Activated naive CD4-positive, alpha-beta T cell (primary cell): ENCODE data around the gene TUBGCP6.
A peak's percentile ranks its signal among the peaks of the same experiment; 100 is the strongest.

ENCODE experiments used
- DNase-seq, 4 experiments: peaks; one replicate each; lab custom pipeline; 2025; lab: John Stamatoyannopoulos, UW

The TUBGCP6 gene

DNA sequence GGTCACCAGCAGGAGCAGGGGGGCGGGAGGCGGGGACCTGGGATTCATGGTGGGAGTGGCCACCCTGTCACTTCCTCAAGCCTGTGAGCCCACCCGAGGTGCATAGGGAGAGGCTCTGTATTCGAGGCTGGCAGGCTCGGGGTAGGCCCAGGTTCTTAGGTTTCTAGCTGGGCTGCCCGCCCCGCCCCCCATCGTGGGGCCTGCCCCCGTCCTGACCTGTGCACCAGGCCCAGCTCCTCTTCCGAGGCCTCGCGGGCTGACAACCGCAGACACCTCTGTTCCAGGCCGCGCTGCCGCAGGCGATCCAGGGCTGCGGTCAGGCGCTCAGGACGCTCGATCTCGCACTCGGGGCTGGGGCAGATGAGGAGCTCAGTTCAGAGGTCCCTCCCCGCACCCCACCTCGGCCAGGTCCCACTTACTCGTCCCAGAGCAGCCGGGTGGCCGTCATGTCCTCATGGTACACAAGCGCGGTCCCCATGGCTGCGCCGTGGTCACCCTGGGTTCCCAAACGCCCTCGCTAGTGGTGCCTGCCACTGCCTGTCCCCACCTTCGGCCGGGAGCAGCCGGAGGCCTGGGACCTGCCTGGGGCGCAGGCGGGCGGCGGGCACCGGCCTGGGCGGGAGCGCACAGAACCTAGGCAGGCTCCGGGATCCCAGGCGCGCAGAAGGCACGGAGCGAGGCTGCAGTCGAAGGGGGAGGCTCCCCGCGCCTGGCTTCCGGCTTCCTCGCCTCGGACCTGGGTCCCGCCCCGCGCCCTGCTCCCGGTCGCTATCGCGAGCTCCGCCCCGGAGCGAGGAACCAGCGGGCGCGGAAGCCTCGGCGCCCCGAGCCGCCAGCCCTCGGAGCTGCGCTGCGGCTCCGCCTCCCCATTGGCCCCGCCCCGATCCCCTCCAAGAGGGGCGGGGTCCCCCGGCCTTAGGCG is 6.0 kb upstream of the TUBGCP6 start, which contains the start of gene HDAC10:
HDAC10 (minus strand) TSS at position 711 of the 922 bp plus-strand sequence; CDS start at position 478, 233 bp downstream.
- DNase-seq, result peak in 3 of 4 experiments; percentile 47 to 77 (median 60)

DNA sequence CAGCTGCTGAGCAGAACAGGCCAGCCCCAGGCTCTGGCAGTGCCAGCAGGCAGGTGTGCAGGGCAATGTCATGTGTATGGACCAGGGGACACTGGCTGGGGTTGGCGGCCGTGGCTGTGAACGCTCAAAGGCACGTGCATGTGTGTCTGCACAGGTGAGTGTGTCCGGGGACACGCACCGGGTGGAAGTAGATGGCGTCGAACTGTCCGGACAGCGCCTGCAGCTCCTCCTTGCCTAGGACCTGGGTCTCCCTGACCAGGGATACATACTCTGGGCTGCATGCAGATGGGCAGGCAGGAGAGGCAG is 5.4 kb upstream of the TUBGCP6 start:
- DNase-seq, result no peak

DNA sequence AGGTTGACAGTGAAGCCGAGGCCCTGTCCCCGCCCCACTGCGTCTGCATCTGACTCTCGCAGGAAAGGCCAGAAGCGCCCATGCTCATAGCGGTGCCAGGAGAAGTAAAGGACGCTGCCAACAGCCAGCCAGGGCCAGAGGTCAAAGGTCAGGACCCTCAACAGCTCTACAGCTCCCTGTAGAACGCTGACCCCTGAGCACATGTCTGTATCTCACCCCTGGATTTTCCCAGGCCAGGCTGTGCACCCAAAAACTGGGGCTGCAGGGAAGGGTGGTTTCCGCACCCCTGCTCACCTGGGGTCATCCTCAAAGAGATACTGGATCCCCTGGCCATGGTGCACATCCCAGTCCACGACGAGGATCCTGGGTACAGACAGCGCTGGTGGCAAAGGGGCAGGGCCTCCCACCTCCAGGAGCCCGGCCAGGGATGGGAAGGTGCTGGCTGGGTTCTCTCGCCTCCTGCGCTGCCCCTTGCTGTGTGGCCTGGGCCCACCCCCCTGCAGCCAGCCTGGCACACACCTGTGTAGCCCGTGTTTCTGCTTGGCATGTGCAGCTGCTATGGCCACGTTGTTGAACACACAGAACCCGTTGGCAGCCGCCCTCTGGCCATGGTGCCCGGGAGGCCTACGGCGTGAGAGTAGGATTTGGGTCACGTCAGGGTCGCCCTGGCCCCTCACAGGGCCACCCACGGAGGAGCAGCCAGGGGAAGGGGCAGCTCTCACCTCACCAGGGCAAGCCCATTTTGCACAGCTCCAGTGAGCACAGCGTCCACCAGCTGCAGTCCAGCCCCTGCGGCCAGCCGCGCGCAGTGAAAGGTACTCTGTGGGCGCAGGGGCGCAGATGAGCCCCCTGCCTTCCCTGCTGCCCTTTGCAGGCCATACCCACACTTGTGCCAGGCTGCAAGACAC is 4.8 kb upstream of the TUBGCP6 start:
- DNase-seq, result no peak

DNA sequence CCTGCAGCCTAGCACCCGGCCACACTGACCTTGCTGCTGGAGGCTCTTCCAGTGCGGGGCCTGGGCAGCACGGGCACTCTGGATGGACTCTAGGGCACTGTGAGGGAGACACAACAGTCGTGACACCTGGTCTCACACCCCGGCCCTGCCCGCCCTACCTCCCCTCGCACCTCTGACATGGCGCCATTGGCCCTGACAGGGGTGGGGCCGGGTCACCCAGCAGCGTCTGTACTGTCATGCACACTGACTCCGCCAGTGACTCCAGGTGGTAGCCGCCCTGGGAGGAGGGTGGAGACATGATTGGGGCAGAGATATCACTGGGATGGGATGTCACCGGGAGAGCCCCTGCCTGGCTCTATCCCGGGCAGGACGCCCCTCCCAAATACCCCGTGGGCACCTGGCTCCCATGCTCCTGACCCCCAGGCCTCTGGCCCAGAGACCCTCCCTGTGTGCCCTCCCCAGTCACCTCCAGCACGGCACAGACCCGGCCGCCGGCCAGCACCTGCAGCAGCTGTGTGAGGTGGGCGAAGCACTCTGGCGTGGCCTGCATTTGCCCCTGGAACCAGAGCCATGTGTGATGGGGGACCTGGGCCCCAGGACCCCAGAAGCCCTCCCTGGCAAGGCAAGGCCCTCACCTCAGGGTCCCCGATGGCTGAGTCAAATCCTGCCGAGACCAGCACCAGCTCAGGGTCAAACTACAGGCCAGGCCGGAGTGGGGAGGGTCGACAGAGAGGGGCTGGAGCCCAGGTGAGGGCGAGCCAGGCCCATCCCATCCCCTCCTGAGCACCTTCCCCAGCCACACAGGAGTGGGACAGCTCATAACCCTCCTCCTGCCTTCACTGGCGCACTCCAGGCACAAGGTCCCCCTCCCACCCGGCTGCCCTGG is 3.6 kb upstream of the TUBGCP6 start:
- no peak for DNase-seq

DNA sequence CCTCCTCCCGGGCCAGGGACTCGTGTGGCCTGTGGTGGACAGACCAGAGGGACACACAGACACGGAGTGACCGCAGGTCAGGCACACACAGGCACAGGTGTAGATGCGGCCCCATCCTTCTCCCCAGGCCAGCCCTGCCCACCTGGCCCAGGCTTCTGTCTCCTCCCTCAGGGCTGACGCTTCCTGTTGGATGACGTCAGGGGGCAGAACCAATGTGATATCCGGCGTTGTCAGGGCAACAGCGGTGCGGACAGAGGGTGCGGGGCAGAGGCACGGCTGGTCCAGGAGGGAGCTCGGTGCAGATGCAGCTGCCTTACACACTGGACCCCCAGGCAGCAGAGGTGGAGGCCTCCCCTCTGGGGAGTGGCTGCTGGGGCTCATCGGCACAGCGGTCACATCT is 2.9 kb upstream of the TUBGCP6 start:
- peak in 1 of 4 experiments; percentile 15 for DNase-seq

DNA sequence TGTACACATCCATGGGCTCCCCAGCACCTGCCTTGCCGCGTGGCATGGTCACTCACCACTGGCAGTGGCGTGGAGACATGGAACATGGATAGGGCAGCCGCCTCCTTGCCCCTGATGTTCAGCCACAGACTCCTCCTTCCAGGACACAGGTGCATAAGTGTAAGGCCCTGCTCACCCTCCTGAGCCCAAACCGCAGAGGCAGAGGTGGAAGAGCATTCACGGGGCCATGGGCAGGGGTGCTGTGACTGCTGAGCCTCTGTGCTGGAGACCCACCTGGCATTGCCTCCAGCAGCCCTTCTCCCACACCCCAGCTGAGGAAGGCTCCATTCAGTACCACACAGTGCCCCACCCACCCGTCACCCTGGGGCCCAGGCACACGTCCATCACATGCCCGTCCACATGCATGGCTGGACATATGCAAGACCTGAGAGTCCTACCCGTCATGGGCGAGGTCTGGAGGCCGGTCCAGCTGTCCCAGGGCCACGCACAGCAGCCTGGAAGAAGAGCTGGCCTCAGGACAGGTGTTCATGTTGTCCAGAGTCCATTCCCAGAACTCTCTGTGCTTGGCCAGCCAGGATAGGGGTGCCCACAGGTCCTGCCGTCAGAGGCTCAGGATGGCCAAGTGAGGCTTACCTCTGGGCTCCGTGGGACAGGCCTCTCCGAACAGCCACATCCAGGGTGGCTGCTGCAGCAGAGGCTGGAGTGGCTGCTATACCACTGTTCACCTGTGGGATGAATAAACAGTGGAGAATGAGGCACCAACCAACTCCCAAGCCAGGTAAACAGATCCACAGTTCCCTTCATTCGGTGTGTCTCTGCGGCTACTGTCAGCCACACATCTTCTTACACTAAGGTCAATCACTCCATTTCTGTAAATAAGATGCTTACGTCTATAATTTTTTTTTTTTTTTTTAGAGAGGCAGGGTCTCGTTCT is 1.7 kb upstream of the TUBGCP6 start:
- DNase-seq, result no peak

DNA sequence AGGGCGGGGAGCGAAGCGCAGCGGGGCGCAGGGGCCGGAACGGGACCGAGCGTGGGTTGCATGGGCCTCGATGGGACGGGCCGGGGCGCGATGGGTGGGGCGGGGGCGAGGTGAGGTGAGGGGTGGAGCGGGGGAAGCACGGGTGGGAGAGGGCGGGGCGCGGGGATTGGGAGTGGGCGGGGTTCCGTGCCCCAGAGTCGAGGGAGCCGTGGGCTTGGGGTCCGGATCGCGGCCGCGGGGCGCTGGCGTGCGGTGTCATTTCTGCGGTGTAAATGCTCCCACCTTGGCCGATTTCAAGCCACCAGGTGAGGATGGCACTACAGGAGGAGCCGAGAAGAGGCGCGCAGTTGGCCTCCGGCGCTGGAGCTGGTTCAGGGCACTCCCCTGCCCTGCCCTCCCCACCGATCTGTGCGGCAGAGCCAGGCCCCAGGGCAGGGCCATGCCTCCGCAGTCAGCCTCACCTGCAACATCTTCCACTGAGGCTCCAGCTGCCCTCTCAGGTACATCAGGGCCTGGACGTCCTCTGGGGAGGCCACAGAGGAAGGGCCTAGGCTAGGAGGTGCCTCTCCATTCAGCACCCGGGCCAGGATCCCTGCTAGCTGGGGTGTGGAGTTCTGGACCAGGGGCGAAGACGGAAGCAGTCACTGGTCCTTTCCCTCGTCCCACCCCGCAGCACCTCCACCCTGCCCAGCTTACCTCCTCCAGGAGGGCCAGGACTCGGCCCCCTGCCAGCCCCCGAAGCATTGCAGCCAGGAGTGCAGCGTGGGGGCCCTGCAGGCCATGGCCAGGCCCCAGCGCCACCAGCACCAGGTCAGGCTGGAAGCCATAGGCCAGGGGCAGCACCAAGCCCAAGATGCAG is 620 bp upstream of the TUBGCP6 start:
- DNase-seq, result peak in 2 of 4 experiments; percentile 53 to 77

DNA sequence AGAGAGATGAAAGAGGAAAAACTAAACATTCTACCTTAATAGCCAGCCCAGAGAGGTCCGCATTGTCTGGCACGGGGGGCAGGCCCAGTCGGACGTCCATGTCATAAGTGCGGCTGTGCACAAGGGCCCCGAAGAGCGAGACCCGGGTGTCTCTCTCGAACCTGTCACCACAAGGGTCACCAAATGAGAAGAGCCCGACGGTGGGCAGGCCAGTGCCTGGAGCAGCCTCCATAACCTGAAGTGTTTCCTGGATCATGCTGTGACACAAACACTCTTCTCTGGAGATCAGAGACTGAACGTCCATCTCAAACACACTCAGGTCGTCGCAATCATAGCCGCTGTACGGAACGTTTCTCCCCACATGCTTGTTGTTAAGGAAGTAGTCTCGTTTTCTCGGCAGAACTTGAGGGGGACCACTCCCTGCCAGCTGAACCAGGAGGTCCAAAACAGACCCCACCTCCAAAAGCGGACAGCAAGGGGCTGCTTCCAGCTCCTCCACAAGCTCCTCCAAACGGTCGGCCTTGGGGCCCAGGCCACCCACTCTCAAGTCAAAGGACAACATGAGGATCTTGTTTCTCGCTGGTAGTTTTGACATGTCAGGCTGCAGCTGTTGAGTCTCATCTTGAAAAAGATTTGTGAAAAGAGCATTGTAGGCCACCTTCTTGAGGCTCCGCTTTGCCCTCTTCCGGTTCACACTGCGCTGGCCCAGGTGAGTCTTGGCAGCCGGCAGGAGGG is 971 bp downstream of the TUBGCP6 start:
- no peak for DNase-seq

DNA sequence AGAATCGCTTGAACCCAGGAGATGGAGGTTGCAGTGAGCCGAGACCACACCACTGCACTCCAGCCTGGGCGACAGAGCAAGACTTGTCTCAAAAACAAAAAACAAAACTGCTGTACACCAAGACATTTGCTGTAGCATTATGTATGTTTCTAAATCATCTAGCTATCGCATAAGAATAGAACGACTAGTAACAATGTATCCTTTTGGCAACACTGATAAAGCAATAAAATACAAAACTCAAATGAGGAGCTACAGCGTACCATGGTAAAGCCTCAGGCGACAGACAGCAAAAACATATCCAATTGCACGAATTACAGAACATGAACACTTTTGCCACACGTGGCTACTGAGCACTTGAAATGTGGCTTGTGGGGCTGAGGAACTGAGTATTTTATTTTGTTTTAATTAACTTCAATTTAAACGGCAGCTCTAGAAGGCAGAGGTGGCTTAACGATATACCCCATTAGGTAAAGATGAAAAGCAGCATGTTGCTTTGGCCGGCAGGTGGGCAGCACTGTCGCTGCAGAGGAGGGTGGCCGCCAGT is 2.3 kb downstream of the TUBGCP6 start:
- no peak for DNase-seq

DNA sequence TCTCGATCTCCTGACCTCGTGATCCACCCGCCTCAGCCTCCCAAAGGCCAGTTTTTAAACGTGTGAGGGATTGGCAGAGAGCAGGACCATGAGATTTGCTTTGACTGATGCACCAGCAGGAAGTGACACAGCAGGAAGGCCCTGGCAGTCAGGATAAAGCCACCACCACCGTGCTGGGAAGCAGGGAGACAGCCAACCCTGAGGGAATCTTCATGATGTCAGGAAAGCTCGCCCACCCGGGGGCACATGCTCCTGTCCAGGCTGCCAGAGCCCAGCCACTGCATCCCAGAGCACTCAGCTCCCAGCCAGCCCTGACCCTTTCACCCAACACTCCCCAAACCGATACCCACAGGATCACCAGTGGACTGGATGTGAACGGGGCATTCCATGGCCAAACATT is 6.1 kb downstream of the TUBGCP6 start:
- no peak for DNase-seq

DNA sequence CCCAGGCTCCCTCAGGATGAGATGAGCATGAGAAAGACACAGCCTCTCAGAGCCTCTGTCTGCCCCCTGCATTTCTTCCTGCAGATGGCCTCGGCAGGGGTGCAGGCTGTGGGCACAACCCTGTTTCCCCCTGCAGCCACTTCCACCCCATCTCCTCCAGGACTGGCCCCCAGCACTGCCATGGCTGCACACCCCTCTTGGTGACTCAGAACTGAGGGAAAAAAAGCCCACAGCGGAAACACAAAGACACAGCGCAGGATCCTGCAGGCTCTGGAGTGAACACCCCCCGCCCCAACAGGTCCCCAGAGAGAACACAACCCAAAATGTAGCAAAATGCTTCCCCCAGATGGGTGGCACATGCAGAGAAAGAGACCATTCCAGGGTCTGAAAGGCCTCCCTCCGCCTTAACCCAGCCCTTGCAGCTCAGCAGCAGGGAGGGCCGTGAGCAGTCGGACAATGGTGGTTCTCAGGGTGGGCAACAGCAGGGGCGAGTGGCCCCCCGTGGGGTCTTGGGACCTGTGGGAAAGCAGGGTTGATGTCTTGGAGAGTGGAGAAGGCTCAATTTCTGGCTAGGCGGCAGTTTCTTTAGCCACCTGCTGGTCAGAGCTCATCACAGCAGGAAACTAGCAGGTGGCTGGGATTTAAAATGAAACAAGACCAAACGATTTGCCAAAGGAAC is 8.0 kb downstream of the TUBGCP6 start:
- DNase-seq, result no peak

DNA sequence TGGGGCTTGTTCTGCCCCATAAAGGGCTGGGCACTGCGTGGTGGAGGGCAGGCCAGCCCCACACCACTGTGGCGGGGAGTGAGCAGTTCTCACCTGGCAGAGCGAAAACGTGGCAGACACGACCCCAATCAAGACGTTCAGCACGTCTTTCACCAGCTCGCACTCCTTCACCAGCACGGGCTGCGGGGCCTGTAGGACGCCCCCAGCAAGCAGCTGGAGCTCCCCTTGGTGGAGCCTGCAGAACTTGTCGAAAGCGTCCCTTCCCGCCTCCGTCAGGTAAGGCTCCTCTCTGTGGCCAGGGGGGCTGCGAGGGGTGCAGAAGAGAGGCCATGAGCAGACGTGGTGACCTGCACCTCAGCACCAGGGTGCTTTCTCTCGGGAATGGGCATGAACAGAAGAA is 11.6 kb downstream of the TUBGCP6 start:
- DNase-seq, result no peak

DNA sequence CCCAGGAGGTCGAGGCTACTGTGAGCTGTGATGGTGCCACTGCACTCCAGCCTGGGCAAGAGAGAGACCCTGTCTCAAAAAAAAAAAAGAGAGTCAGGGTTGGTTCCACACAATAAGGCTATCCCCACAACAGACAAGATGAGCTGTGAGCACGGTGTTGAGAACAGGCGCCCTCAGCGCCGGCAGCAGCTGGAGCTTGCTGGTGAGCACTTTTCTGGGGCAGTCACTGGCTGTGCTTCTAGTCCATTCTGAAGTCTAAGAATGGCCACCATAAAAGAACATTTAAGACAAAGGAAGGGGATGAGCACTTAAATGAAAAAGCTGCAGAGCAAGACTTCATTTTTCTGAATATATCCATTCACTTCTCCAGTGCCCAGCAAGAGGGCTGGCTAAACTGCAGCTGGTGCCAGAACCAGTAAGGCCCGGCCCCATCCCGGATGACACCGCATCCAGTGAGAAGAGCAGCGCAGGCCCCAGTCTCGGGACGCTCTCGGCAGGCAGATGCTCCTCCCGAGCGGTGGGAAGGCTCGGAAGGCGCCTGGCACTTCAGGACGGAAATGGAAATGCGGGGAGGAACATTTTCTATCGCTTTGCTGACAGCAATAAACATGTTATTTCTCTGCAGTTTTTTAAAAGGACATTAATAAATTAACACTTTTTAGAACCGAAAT is 12.2 kb downstream of the TUBGCP6 start:
- no peak for DNase-seq

DNA sequence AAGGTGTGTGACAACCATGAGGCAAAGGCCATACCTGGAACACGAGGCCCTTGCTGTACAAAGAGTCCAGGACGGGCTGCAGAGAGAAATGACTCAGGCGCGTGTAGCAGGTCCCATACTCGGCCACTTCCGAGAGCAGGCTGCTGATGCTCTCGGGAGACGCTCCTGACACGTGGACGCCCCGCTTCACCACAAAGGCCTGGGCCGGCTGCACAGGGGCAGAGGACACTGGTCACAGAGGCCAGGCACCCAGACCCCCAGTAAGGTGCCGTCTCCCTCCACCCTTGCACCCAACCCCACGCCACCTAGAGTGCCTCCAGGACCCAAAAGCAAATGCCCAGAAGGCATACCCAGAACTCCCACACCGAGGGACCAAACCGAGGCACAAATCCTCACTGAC is 15.5 kb downstream of the TUBGCP6 start:
- DNase-seq, result no peak

DNA sequence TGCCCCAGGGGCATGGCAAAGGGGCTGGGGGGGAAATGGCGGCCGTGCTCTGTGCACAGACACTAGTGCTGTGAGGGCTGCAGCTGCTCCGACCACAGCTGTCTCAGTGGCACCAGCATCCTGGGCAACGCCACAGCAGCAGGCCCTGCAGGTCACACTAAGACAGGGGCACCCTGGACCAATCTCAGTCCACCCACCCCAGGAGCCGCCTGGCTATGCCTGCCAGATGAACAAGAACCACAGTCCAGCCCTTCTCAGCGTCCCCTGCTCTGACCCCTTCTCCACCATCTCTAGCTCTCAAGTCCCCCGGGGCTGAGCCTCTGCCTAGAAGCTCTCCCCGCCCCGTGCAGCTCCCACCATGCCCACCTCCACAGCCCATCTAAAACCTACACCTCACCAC is 16.5 kb downstream of the TUBGCP6 start:
- DNase-seq, result no peak

DNA sequence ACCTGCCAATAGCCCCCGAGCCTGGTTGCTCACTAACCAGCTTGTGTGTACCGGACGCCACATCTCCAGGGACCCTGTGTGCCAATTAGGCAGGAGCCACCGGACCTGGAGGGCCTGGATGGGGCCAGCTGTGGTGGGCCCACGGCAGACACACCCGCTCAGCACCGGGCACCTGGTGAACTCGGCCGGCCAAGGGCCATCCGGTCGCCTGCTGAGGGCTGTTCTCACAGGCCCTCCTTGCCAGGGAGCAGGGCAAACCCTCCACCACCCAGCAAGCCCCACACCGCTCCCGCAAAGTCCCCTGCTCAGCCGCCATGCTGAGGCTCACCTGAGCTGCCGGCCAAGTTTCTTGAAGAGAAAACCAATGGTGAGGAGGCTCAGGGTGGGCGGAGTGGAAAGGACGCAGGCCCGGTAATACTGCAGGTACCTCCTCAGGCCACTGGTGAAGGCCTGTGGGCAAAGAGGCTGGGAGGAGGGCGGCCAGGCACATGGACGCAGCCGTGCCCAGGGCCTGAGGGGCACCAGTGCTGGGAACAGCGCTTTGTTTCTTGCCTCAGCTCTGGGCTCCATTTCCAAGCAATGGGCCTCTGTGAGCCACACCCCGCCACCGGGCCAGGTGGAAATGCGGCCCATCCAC is 17.1 kb downstream of the TUBGCP6 start:
- DNase-seq, result no peak

DNA sequence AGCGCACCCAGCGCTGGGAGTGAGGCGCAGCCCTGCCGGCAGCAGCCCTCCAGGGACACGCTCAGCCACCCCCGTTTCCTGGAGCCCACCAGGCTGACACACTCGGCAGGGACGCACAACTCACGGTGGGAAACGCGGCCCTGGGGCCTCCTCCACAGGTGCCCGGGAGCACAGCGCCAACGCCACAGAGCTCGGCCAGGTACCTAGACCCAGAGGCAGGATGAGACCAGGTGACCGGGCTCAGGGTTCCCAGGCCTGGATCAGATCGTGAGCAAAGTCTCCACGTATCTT is 18.0 kb downstream of the TUBGCP6 start:
- no peak for DNase-seq
